AG04450 (cell line): ENCODE measurements around the gene RNF126. TPM values are rescaled to one million over a fixed set of nuclear protein-coding genes. Genes with fewer than 3 reads are reported as not detected.

ENCODE experiments used
- CTCF ChIA-PET: fragments of 300-600, 350-600 bp; formaldehyde crosslinking; extraction: SDS; loops from one replicate; lab custom pipeline; 2022; ENCODE audit warnings: antibody characterized with exemption, inconsistent platforms; lab: Charles Lee
- POLR2A ChIA-PET: fragments of 350-600 bp; formaldehyde crosslinking; extraction: SDS; loops from one replicate; lab custom pipeline; 2021; ENCODE audit warnings: antibody characterized with exemption, inconsistent platforms; lab: Yijun Ruan, JAX
- DNase-seq: peaks from one replicate; pipeline ENCODE4 v3.0.0-alpha.2; 2011; ENCODE audit warnings: low read depth, low spot score
- H3K27ac ChIP-seq: one replicate; pipeline ENCODE4 v1.5.1; 2012; ENCODE audit warnings: low read depth, low read length, control low read depth
- H3K27me3 ChIP-seq: one replicate; pipeline ENCODE4 v1.6.0; 2012; ENCODE audit warnings: low read length; ENCODE audit not compliant: control insufficient read depth, insufficient read depth
- H3K4me3 ChIP-seq: 2 replicates; pipeline ENCODE4 v1.5.1; 2011; ENCODE audit warnings: mild to moderate bottlenecking, low read depth, low read length, control low read depth
- H3K9me3 ChIP-seq: 2 replicates; pipeline ENCODE4 v1.5.1; 2012; ENCODE audit warnings: low read length; ENCODE audit not compliant: control insufficient read depth, insufficient read depth
- CTCF ChIP-seq: IDR thresholded peaks from 2 replicates; pipeline ENCODE4 v1.5.1; 2011; ENCODE audit warnings: low read depth, low read length, control low read depth, inconsistent platforms
- polyA plus RNA-seq: library from polyadenylated mRNA; depleted of rRNA; stranded (reverse); fragments of >200 nt; gene quantifications from 2 replicates; pipeline ENCODE4 v1.2.3, GENCODE V29; 2011

RNF126 gene
- polyA plus RNA-seq, 1 experiment, result 1.7 TPM

DNA sequence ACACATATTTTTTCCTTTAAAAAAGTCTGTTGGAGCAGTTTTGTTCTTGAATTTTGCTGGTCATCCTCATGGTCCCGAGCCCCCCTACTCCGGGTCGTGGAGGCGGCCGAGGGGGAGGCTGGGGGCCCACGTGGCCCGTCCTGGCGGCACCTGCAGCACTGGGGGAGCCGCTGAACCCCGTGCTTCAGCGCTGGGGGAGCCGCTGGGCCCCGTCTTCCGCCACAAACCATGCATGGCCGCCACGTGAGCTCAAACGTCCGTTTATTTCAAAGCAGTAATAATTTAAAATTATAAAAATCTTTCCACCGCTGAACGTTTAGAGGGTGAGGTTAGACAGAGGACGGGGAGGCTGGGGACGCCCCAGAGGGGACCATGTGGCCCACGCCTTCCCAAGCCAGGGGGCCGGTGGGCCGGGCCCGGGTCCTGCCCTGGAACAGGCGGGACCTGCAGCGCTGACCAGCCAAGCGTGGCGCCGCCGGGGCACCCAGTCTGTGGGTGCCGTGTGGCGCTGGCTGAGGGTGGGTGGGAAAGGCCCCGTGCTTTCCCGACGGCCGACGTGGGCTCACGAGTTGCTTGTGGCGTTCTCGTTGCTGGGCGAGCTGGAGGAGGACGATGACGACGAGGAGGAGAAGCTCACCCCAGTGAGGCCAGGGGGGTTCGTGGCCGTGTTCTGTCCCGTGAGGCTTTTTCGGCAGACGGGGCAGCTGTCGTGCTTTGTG, 15.3 kb downstream of the RNF126 start:
- ChIA-PET POLR2A (interaction anchor here (0.6 kb wide), 1 partner anchor 14 kb away, joined by 4 read pairs; the partner anchor contains the start of gene POLRMT), CTCF (no interaction called here)
- no peak for TF ChIP-seq CTCF
- no peak for DNase-seq
- no peak overlapping the region for H3K4me3 ChIP-seq
- H3K9me3 ChIP-seq, result peaks cover 4% of the 10 kb centered on the region; the same call in 1 of the 2 replicates
- H3K27ac ChIP-seq, result no peak overlapping the region
- H3K27me3 ChIP-seq, result no peaks in the 10 kb centered on the region

GRCh38 chr19:646779-647565, 16.0 kb downstream of the RNF126 start:
- peaks cover 4% of the 10 kb centered on the region; the same call in 1 of the 2 replicates for H3K9me3 ChIP-seq
- POLR2A ChIA-PET, result interaction anchor here (0.6 kb wide), 1 partner anchor 13 kb away, joined by 4 read pairs; the partner anchor contains the start of gene POLRMT
- CTCF ChIA-PET, result no interaction called here
- no peak for DNase-seq
- TF ChIP-seq CTCF, result no peak
- no peaks in the 10 kb centered on the region for H3K27me3 ChIP-seq
- no peak overlapping the region for H3K27ac ChIP-seq
- no peak overlapping the region for H3K4me3 ChIP-seq

DNA sequence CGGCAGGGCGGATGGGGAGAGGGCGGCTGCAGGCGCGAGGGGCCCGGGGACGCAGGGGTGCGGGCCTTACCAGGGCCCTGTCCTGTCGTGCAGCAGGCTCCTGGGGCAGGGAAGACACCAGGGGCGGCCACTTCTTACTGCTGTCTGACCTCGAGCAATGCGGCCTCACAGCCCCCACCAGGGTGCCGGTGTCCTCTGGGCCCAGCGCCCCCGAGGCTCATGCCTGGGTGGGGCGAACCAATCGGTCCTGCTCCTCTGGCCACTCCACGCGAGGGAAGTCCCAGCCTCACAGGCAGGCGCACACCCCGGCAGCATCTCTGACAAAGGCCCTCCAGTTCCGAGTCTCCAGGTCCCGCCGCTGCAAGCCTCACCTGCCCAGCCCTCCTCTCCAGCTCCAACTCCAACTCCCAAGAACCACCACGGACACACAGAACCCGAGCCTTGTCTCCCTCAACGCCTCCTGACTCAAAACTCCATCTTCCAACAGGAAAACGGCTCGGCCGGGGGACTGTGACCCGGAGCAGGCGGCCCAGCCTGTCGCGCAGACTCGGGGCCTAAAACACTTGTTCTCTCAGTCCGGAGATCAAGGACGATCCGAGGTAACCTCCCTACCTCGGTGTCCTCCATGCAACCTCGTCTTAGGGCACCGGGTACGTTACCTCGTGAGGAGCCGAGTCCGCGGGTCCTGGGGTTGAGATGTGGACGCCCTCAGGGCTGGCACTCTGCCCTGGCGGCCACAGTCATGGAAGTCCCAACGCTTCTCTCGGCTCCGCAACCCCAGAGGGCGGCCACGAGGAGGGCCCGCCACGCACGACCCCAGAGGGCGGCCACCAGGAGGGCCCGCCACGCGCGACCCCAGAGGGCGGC, 16.9 kb downstream of the RNF126 start:
- CTCF ChIA-PET, result no interaction called here
- Histone ChIP-seq H3K9me3 (peaks cover 4% of the 10 kb centered on the region; the same call in 1 of the 2 replicates), H3K4me3 (no peak overlapping the region), H3K27ac (no peak overlapping the region), H3K27me3 (no peaks in the 10 kb centered on the region)
- no peak for TF ChIP-seq CTCF
- POLR2A ChIA-PET, result no interaction called here
- no peak for DNase-seq

DNA sequence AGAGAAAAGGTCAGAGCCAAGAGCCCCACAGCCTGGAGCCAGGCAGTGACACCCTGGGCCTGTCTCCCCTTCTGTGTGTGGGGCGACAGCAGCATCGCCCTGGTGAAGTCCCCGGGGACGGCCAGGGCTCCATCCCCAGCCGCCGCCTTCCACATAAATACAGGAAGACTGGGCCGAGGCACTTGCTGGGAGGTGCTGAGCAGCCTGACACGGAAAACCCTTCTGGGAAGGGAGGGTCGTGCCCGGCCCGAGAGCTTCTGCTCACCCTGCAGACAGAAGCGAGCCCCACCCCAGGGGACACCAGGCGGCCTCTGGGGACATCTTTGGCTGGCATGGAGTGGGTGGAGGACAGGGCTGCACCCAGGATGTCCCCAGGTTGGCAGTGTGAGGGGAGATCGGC, 18.2 kb downstream of the RNF126 start:
- peaks cover 4% of the 10 kb centered on the region; the same call in 1 of the 2 replicates for H3K9me3 ChIP-seq
- H3K27me3 ChIP-seq, result no peaks in the 10 kb centered on the region
- ChIA-PET CTCF (no interaction called here), POLR2A (no interaction called here)
- no peak for DNase-seq
- H3K27ac ChIP-seq, result no peak overlapping the region
- H3K4me3 ChIP-seq, result no peak overlapping the region
- no peak for TF ChIP-seq CTCF
